SK-N-MC (cell line): Measurements from ENCODE around the gene HPS4.

Experiments used
- DNase-seq: peaks from one replicate; pipeline ENCODE4 v3.0.0-alpha.2; 2011; ENCODE audit warnings: low read depth, low spot score
- H3K27ac ChIP-seq: fragments of 200-600 bp; sonication (generic); 2 replicates; pipeline ENCODE4 v1.5.1; 2016; ENCODE audit warnings: mixed run types
- H3K36me3 ChIP-seq: fragments of 200-600 bp; sonication (generic); 2 replicates; pipeline ENCODE4 v1.6.1; 2017; ENCODE audit warnings: antibody characterized with exemption, low read length, mixed read lengths; ENCODE audit not compliant: insufficient read depth
- H3K4me3 ChIP-seq: fragments of 200-600 bp; sonication (generic); 2 replicates; pipeline ENCODE4 v1.5.1; 2016
- H3K9ac ChIP-seq: fragments of 200-600 bp; sonication (generic); 2 replicates; pipeline ENCODE4 v1.8.0; 2017; ENCODE audit warnings: mixed run types, mixed read lengths; ENCODE audit not compliant: insufficient read length
- H3K9me3 ChIP-seq: fragments of 200-600 bp; sonication (generic); 2 replicates; pipeline ENCODE4 v1.6.1; 2017; ENCODE audit warnings: low read depth, mild to moderate bottlenecking, antibody characterized with exemption, low read length, moderate library complexity, mixed read lengths
- EZH2 ChIP-seq: fragments of 200-600 bp; sonication (generic); IDR thresholded peaks from one replicate; pipeline ENCODE4 v1.6.1; 2017; ENCODE audit warnings: antibody characterized with exemption
- FOXP2 ChIP-seq: optimal IDR thresholded peaks from 2 replicates; pipeline ENCODE3; 2011; ENCODE audit warnings: mild to moderate bottlenecking, moderate library complexity; ENCODE audit not compliant: insufficient read depth; ENCODE audit errors: extremely low read length, control extremely low read depth
- POLR2AphosphoS5 ChIP-seq: IDR thresholded peaks from 2 replicates; pipeline ENCODE4 v1.6.1; 2012; ENCODE audit warnings: mild to moderate bottlenecking, low read depth, low read length, borderline replicate concordance

The HPS4 gene

DNA sequence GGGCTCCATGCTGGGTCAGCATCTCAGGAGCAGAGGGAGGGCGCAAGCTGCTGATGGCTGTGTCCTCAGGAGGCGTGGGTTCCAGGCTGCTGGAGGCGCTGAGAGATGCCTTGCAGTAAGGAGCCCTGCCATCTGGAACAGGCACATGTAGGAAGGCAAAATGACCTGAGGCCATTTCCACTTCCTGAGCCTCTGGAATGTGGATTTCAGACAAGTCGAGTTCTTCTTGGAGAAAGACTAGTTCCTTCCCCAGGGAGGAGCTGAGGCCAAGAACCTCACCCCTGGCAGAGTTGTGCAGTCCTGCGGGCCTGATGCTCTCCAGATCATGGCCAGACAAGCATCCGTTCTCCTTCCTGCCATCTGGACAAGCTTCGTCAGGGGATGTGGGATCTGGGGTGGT lies 19.3 kb downstream of the HPS4 start:
- TF ChIP-seq EZH2: no peak
- no peak for DNase-seq
- no peak overlapping the region for H3K27ac ChIP-seq
- H3K4me3 ChIP-seq: no peak overlapping the region
- H3K36me3 ChIP-seq: peaks cover 81% of the 10 kb centered on the region
- H3K9ac ChIP-seq: no peak overlapping the region
- H3K9me3 ChIP-seq: no peaks in the 10 kb centered on the region

DNA sequence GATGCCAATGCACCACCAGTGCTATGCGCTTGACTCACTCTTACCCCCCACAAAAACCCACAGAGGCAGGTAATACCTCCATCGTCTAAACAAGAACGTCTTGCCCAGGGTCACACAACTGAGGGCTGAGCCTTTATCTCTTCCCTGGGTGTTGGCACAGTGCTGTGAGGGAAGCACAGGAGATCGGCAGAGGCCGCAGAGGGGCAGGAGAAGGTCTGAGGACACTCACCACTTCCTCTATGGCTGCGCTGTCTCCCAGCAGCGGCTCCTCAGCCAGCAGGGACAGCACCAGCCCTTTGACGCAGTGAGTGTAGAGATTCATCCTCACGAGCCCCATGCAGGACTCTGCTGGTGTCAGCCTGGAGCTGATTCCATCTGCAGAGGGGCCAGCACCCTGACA lies 19.9 kb downstream of the HPS4 start:
- no peak overlapping the region for H3K9ac ChIP-seq
- H3K36me3 ChIP-seq: peaks cover 75% of the 10 kb centered on the region
- no peak overlapping the region for H3K27ac ChIP-seq
- no peak overlapping the region for H3K4me3 ChIP-seq
- H3K9me3 ChIP-seq: no peaks in the 10 kb centered on the region
- DNase-seq: no peak
- TF ChIP-seq FOXP2: no peak
- no peak for TF ChIP-seq POLR2AphosphoS5
- no peak for TF ChIP-seq EZH2

DNA sequence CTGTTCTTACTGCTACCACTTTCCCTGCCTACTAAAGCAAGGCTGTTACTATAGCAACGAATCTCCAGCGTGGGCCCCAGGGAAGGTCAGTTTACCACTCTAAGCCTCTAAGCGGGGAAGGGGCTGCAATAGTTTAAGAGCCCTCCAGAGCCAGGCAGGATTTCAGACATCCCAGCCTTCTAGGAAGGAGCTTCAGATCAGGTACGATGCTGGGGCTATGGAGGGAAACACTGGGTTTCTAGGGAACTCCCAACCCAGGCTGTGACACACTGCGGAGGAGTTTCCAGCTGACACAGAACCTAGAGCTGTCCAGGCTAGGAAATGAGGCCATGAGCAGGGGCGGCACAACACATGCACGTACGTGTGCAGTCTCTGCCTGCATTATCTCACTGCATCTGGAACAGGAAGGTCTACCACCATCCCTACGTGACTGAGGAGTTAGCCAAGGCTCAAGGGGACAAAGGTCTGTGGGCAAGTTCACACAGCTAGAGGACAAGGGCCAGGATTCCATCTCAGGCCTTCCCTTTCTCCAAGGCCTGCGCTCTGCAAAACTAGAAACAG lies 20.4 kb downstream of the HPS4 start:
- DNase-seq: no peak
- no peak overlapping the region for H3K9ac ChIP-seq
- no peaks in the 10 kb centered on the region for H3K9me3 ChIP-seq
- TF ChIP-seq POLR2AphosphoS5 (no peak), EZH2 (no peak), FOXP2 (no peak)
- H3K36me3 ChIP-seq: peaks cover 74% of the 10 kb centered on the region
- H3K27ac ChIP-seq: no peak overlapping the region
- H3K4me3 ChIP-seq: no peak overlapping the region

DNA sequence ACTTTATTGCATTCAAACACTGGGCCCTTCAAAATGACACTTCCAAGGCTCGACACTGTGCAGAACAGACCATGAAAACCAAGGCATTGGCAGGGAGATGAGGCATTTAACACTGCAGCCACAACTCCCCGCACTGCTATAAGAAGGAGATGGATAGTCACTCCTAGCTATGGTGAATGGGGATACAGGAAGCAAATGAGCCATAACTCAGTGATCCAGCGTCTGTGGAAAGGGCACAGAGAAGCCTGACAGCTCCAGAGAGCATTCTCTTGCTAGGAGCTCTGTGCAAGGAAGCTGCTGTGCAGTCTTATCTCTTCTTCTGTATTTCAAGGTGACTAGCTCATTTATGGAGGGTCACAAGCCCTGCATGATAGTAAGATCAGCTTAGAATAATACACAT lies 20.9 kb downstream of the HPS4 start:
- TF ChIP-seq EZH2: no peak
- no peak for TF ChIP-seq FOXP2
- TF ChIP-seq POLR2AphosphoS5: no peak
- DNase-seq: no peak
- no peak overlapping the region for H3K4me3 ChIP-seq
- no peak overlapping the region for H3K27ac ChIP-seq
- H3K36me3 ChIP-seq: peaks cover 75% of the 10 kb centered on the region
- no peaks in the 10 kb centered on the region for H3K9me3 ChIP-seq
- H3K9ac ChIP-seq: no peak overlapping the region

DNA sequence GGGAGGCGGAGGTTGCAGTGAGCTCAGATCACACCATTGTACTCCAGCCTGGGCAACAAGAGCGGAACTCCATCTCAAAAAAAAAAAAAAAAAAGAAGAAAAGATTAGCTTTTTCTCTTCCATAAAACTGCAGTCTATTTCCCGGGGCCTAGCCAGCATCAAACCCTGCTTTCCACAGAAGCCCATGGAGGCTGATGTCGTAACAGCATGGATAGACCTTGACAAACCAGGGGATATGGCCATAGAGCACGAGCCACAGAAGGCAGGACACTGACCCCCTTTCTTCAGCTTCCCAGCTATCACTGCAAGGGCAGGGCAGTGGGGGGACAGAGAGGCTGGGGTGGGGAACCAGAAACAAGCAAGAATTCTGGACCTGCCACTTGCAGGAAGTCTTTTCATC lies 21.5 kb downstream of the HPS4 start:
- H3K9me3 ChIP-seq: no peaks in the 10 kb centered on the region
- H3K27ac ChIP-seq: no peak overlapping the region
- H3K36me3 ChIP-seq: peaks cover 73% of the 10 kb centered on the region
- no peak overlapping the region for H3K4me3 ChIP-seq
- DNase-seq: no peak
- TF ChIP-seq POLR2AphosphoS5 (no peak), EZH2 (no peak), FOXP2 (no peak)
- no peak overlapping the region for H3K9ac ChIP-seq

DNA sequence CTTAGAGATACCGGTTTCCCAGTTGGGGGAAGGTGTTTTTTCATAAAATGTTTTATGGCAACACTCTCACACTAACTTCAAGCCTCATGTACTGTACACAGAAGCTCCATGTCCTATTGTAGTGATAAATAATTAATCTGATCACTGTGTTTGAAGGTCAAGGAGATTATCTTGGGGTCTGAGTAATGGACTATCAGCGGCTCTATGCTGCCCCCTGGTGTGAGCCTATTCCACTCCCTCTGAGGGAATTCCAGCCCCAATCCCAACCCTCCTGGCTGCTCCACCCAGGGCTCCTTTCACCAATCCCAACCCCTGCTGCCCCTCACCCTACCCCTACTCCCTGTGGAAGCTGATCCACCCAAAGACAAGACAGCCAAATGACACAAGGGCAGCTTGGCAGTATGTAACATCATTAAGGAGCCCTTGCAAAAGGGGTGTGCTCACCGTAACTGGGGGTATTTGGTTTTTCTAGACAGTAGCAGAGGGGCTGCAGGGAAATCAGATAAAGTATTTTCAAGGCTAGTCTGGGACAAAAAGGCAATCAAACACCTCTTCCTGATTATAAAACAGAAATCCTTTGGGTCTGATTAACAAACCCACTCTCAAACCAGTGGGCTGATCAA lies 22.3 kb downstream of the HPS4 start:
- peaks cover 66% of the 10 kb centered on the region for H3K36me3 ChIP-seq
- no peak overlapping the region for H3K9ac ChIP-seq
- H3K4me3 ChIP-seq: no peak overlapping the region
- no peak for DNase-seq
- H3K9me3 ChIP-seq: no peaks in the 10 kb centered on the region
- TF ChIP-seq EZH2 (no peak), POLR2AphosphoS5 (no peak)
- no peak overlapping the region for H3K27ac ChIP-seq

DNA sequence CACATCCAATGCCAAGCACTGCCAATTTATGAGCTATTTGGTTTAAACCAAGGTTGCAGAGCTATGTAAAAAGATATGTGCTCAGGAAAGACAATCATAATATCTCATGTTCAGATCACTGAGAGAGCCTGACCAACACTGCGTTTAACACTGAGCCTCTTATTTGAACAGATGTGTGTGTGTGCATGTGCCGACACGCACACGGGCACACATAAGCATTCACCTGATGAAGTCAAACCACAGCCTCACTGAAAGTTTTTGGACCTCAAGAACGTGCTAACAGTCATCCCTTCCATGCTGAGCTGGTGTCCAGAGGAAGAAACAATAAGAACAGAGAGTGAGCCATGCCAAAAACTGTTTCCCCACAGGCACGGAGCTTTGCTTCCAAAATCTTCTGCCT lies 23.4 kb downstream of the HPS4 start:
- no peak for DNase-seq
- Histone ChIP-seq H3K27ac (no peak overlapping the region), H3K36me3 (peaks cover 60% of the 10 kb centered on the region), H3K4me3 (no peak overlapping the region), H3K9me3 (no peaks in the 10 kb centered on the region), H3K9ac (no peak overlapping the region)
- TF ChIP-seq POLR2AphosphoS5: no peak
- no peak for TF ChIP-seq FOXP2
- TF ChIP-seq EZH2: no peak

DNA sequence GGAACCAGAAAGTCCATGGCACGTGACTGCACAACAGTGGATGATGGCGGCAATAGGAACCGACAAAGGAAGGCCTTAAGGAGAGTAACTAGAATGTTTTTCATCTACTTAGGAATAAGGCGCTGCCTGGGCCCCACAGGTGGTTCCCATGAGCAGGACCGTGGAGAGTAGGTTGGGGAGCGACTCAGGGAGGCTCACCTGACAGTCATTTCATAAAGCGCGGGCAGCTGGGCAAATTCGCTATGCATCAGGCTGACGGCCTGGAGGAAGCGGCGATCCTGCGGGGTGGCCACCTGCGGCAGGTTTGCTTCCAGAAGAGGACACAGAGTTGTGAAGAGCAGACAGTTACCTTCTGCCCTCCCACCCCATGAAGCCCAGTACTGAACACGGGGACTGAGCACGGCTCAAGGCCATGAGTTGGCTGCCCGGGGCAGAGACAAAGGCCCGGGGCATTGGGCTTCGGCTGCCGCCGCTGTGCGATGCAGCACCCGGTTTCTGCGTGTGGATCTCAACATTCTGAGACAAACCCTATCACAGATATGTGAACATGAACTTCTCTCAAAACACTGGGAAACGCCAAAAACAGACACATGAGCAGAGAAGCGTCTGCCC lies 25.8 kb downstream of the HPS4 start:
- Histone ChIP-seq H3K27ac (no peak overlapping the region), H3K9me3 (no peaks in the 10 kb centered on the region), H3K4me3 (no peak overlapping the region), H3K9ac (no peak overlapping the region), H3K36me3 (peaks cover 50% of the 10 kb centered on the region)
- no peak for DNase-seq
- no peak for TF ChIP-seq FOXP2

DNA sequence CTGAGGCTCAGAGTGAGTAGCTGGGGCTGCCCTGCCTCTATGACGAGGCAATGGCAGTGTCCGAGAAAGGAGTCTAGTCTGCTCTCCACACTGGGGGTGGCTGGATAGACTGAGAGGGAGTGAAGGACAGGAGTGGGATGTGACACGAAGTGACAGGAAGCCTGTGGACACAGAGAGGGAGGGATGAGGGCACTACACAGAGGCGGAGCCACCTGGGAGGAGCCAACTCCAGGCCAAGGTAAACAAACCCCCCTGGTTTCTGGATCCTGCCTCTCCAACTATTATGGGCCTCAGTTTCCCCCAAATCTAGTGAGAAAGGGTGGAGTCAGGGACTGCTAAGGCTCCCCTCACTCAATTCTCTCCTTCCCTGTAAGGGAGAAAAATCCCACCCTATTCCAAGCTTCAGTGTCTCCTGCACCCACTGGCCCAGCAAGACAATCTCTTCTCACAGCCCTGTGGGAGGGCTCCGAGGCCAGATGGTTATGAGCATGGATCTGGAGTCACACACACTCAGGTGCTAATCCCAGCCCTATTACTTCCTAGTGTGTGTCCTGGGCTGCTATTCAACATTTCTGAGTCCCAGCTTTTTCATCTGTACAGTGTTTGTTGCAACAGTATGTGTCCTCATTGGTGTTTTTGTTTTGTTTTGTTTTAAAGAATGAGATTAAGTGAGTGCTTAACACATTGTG lies 29.6 kb downstream of the HPS4 start:
- H3K4me3 ChIP-seq: no peak overlapping the region
- H3K27ac ChIP-seq: no peak overlapping the region
- TF ChIP-seq EZH2 (no peak), POLR2AphosphoS5 (no peak), FOXP2 (no peak)
- DNase-seq: no peak
- H3K9ac ChIP-seq: no peak overlapping the region
- no peaks in the 10 kb centered on the region for H3K9me3 ChIP-seq
- peaks cover 44% of the 10 kb centered on the region for H3K36me3 ChIP-seq
